Activated T-helper 1 cell treated with anti-CD3 and anti-CD28 coated beads, Interleukin-2, amount 50 U/mL, for 16 hours (primary cell): ENCODE data around the gene ZEB2.

Source experiments
- DNase-seq, 2 donors: peaks; one replicate each; pipeline ENCODE4 v3.0.0-alpha.2; 2020; ENCODE audit warnings: low read depth in 1 of 2, low spot score in 1 of 2

ZEB2 gene

GRCh38 chr2:144429396-144430112 lies 90.4 kb downstream of the ZEB2 start:
- no peak for DNase-seq

GRCh38 chr2:144426981-144427479 lies 92.9 kb downstream of the ZEB2 start:
- no peak for DNase-seq

GRCh38 chr2:144426355-144426754 lies 93.6 kb downstream of the ZEB2 start:
- DNase-seq, result no peak

GRCh38 chr2:144424559-144425240 lies 95.2 kb downstream of the ZEB2 start:
- no peak for DNase-seq

GRCh38 chr2:144421606-144422510 lies 98.1 kb downstream of the ZEB2 start:
- no peak for DNase-seq

- no peak for DNase-seq
Observed at GRCh38 chr2:144419218-144419617, 100.7 kb downstream of the ZEB2 start.

- no peak for DNase-seq
Observed at GRCh38 chr2:144415386-144415785, 104.5 kb downstream of the ZEB2 start.

GRCh38 chr2:144414324-144414845 lies 105.5 kb downstream of the ZEB2 start:
- DNase-seq, result no peak

- no peak for DNase-seq
Observed at GRCh38 chr2:144412709-144413108, 107.2 kb downstream of the ZEB2 start.

GRCh38 chr2:144411473-144411872 lies 108.4 kb downstream of the ZEB2 start:
- DNase-seq, result no peak

- DNase-seq, result no peak
Observed at GRCh38 chr2:144409241-144409640, 110.7 kb downstream of the ZEB2 start.

GRCh38 chr2:144407262-144407661 lies 112.7 kb downstream of the ZEB2 start:
- DNase-seq, result no peak

- no peak for DNase-seq
Observed at GRCh38 chr2:144405982-144406788, 113.7 kb downstream of the ZEB2 start.

- DNase-seq, result no peak
Observed at GRCh38 chr2:144405321-144405720, 114.6 kb downstream of the ZEB2 start.

- DNase-seq, result no peak
Observed at GRCh38 chr2:144404586-144405314, 115.2 kb downstream of the ZEB2 start.

GRCh38 chr2:144403933-144404332 lies 116.0 kb downstream of the ZEB2 start:
- DNase-seq, result no peak

- no peak for DNase-seq
Observed at GRCh38 chr2:144402251-144402650, 117.7 kb downstream of the ZEB2 start.

GRCh38 chr2:144401036-144401435 lies 118.9 kb downstream of the ZEB2 start:
- DNase-seq, result no peak

GRCh38 chr2:144396318-144396717 lies 123.6 kb downstream of the ZEB2 start:
- DNase-seq, result no peak
